ENCODE results near the gene ACAA1.

Gene ACAA1

DNA sequence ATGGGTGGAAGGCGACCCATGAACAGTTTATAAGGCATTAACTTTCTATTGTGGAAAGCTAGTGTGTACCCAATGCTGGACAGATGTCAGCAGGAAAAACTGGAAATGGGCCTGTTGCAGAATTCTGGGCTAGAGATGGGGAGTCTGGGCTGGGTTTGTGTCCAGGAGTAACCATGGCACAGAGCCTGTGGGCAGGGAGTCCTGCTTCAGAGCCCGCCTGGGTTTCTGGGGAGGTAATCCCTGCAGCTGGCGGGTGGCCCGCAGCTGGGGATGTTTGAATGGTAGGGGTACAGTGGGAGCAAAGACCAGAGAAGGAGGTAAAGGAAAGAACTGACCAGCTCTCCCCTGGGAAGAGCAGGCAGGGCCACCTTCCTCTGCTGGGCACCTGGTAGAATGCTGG is 25.7 kb downstream of the ACAA1 start:
- intact Hi-C loops (cut with DNase I): no loop called here

DNA sequence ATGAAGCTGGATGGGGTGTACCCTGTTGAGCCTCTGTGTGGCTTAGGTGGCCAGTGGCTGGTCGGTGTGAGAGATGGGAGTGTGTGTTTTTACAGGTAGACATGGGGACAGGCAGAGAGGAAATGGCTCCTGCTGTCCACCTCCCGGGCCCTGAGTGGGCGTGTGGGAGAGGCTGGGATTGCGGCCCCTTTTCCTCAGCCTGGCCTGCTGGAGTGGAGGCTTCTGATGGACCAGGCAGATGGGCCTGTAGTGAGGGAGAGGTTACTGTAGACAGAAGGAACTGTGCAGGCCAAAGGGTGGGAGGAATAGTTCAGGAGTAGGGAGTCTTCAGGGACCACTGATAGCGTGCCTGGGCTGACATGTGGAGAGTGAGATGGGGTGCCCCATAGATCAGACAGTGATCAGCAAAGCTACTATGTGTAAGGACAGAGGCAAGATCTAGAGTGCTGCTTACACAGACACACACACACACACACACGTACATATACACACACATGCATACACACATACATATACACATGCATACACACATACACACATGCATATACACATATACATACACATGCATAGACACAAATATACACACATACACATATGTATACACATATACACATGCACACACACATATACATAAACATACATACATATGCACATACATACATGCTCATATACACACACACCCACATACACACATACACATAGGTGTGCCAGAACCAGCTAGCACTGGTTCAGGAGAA is 26.4 kb downstream of the ACAA1 start:
- intact Hi-C loops (cut with DNase I): no loop called here
- no peak for DNase-seq

More for the DNA sequence above, 25.7 kb downstream of the ACAA1 start:
- peak in 1 of 10 donors; percentile 64 for DNase-seq

DNA sequence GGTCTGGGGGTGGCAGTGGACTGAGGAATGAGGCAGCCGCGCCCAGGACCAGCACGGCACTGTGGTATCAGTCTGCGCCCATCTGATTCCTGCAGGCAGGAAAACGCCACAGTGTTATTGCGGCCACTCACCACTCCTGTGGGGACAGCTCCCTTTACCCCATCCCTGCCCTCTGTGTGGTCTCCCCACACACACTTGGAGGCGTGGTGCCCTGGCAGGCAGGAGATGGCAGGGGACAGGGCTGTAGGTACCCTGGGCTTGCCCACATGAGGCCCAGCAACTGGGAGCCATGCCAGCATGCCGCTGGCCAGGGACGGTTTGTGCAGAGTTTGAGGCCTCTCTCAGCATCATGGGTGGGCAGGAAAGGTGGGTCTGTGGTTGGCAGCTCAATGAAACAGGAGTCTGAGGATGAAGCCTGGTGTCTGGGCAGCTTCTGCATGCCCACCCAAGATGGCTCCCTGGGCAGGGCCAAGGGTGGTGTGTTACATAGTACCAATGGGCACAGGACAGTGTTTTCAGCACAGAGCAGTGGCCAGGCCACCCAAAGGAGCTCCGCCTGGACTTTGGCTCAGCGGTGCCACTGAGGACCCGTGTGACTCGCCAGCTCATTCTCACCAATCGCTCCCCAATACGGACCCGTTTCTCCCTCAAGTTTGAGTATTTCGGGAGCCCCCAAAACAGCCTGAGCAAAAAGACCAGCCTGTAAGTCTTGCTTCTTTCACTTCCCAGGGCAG is 27.2 kb downstream of the ACAA1 start:
- peak in 2 of 10 donors; percentile 3 to 67 for DNase-seq
- intact Hi-C loops (cut with DNase I): no loop called here

DNA sequence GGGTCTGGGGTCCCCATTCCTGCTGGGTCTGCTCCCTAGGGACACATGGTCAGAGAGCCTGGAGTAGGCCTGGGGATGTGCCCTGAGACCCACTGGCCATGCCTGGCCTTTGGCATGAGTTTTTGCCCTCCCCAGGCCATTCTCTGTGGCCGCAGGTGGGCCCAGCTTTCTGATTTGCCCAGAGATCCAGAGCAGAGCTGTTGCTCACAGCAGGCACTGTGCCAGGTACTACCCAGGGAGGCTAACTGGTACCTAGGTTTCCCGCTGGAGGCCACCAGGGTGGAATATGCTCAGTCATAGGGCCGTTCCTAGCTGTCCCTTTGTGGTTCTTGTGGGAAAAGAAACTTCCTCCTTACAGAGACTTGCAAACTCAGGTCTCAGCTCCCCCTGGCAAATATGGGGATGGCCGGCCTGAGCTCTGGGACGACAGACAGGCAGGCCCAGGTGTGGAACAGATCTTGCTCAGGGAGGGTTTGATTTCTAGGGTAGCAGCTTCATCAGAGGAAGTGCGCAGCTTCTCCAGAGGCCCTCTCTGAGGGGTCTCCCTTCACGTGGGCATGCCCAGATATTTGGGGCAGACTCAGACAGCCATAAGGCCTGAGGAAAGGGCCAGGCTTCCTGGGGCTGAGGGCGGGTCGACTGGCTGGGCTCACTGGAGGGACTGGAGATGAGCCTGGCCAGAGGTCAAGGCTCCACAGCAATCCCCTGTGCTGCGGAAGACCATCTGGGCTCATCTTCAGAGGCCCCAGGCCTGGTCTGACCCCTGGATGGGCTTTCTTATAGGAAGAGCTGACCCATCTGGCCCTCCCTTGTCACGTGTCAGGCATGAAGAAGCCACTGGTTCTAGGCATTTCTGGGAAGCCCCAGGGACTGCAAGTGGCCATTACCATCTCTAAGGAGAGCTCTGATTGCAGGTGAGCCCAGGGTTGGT is 28.0 kb downstream of the ACAA1 start:
- intact Hi-C loops (cut with DNase I): no loop called here
- DNase-seq: peak in 1 of 10 donors; percentile 61

DNA sequence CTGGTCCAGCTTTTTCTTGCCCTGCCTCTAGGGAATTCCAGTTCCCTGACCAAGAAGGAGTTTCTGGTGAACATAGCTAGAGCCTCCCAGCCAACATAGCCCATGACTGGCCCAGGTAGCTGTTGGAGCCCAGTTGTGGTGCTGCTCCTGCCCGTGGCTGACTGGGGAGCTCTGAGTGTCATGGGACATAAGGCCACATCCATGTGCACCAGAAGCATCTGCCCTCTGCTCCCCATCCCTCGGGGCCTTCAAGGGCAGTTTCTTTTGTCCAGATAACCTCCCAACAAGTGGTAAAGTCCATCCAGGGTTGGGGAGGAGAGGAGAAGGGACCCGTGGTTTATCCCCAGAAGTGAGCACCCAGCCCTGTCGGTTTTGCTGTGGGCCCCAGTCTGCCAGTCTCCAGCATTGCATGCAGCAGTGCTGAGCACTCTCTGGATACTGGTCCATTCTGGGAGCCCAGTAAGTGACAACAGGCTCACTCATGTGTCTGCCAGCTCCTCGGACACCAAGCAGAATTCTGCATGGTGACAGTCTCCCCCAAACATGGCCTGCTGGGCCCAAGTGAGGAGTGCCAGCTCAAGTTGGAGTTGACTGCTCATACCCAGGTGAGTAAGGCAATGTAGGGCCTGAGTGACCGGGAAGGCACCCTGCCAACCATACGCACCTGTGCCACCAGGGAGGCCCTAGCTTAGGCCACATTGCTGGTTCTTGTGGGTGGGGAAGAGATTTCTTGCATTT is 28.8 kb downstream of the ACAA1 start:
- intact Hi-C loops (cut with DNase I): no loop called here
- peak in 1 of 10 donors; percentile 43 for DNase-seq

DNA sequence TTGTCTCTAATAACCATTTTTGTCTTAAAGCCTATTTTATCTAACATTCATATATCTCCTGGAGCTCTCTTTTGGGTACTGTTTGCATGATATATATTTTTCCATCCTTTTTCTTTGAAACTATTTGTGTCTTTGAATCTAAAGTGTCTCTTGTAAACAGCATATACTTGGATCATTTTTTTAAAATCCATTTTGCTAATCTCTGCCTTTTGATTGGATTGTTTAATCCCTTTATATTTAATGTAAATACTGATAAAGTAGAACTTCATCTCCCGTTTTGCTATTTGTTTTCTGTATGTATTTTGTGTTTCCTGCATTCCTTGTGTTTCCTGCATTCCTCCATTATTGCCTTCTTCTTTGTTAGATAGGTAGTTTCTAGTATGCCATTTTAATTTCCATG is 31.4 kb downstream of the ACAA1 start:
- intact Hi-C loops (cut with DNase I): no loop called here
- no peak for DNase-seq

DNA sequence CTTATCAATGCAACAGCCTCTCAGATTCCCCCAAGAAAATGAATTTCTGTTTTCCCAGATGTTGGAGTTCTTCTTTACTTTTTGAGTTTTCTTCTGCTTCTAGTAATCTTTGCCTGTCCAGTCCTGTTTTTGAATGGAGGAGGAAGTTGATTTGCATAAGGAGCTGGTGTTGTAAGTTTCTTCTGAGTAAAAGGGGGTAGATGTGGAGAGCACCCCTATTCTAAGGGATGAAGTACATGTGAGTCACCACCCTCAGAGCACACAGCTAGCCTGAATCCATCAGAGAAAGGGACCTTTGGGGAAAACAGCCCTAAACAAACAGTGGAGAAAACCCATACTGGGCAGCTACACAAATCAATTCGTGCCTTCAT is 34.5 kb downstream of the ACAA1 start:
- DNase-seq: no peak
- intact Hi-C loops (cut with DNase I): no loop called here

DNA sequence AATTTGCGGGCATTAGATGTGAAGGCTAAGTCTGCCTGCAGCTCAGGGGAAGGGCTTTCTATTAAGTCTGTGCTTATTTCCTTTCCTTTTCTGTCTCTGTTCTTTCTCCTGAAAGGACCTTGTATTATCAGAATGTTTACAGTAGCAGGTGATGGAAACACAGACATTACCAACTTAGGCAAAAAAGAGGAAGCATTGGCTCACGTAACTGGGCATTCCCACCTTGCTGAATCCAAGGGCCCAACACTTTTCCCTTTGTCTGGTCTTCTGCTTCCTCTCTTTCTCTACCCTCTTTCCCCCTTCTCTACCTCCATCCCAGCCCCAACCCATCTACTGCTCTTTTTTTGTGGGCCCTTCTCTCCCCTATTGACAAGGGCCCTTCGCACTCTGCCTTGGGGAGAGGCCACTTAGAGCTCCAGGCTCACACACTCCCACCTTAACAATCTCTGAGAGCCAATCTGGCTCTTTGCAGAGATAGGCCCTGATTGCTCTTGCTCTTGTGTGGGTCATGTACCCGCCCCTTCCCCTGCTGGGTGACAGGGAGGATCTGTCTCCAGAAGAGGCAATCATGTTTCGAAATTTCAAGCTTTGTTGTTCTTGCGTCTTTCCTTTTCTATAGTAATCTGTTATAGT is 35.0 kb downstream of the ACAA1 start:
- no peak for DNase-seq

DNA sequence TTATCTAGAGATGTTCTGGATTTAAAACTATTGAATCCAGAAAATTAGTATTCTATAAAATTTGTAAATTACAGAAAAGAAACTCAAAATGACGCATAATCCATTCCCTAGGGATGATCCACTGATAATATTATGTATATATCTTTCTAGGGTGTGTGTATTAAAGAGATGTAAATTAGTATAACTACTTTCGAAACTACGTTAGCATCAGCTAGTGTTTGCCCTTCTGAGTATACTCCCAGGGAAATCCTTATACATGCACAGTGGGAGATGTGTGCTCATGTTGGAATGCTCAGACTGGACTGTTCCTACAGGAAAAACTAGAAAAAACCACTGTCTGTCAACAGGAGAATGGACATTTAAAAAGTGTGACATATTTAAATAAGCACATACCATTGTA is 36.4 kb downstream of the ACAA1 start:
- intact Hi-C loops (cut with DNase I): no loop called here
- no peak for DNase-seq

More for the DNA sequence above, 35.0 kb downstream of the ACAA1 start:
- intact Hi-C loops (cut with DNase I): no loop called here

DNA sequence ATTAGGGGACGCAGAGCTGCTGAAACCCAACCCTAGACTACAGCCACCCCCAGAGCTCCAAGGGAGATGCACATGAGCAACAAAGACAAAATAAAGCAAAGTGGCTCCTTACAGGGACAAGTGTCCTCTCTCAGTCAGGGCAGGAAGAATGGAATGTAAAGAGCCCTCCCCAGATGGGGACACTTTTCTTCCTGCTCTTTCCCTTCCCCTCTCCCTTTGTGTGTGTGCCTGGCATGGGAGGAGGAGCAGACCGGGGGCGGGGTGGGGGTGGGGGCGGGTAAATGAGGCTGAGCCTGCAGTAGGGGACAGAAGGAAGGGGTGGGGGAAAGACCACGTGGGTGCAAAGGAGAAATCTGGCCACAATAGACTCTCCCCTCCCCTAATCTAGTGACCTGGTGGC is 37.4 kb downstream of the ACAA1 start:
- intact Hi-C loops (cut with DNase I): no loop called here

DNA sequence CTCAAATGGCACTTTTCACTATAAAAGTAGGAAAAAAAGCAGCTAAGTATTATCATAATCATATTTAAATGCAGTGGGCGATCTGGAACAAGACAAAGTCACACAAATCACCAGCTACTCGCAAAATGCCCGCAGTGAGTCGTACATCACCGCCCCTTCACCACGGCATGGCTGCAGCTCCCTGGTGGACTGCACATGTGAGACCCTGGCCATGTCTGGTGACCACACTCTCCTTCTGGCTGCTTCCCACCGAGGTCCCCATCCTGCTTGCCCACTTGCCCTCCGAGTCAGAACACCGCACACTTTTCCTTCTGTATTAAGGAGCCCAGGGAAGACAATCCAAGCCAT is 38.6 kb downstream of the ACAA1 start:
- intact Hi-C loops (cut with DNase I): no loop called here
- peak in 1 of 10 donors; percentile 77 for DNase-seq

More for the DNA sequence above, 37.4 kb downstream of the ACAA1 start:
- DNase-seq: no peak

DNA sequence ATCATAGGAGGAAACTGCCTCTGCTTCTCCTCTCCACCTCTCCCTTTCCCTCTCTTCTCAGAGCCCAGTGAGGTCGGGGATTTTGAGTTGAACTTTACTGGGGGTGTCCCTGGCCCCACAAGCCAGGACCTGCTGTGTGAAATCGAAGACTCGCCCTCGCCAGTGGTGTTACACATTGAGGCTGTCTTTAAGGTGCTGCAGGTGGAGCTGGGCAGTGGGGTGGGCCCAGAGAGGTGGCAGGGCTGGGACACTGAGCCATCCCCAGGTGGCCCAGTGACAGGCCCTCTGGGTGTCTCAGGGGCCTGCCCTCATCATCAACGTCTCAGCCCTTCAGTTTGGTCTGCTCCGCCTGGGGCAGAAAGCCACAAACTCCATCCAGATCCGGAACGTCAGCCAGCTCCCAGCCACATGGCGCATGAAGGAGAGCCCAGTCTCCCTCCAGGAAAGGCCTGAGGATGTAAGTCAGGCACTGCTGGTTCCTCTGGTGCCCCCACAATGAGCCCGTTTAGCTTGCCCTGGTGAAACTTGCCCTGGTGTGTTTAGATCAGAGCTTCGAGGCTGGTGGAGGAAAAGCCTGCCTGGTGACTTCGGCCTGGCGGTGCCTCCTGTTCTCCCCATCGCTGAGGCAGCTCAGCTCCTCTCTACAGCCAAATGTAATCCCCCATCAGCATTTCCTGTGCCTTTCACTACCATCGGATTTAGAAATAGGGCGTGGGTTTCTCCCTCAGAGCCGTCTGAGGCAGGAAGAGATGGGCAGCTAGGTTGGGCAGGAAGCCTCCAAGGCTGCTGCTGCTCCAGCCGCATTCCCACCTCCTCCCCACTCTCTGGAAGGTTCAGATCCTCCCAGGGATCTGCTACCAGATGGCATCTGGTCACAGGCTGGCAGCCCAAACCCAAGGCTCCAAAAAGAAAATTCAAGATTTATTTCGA is 39.2 kb downstream of the ACAA1 start:
- intact Hi-C loops (cut with DNase I): no loop called here
- DNase-seq: peak in 6 of 10 donors; percentile 45 to 92 (median 68)

DNA sequence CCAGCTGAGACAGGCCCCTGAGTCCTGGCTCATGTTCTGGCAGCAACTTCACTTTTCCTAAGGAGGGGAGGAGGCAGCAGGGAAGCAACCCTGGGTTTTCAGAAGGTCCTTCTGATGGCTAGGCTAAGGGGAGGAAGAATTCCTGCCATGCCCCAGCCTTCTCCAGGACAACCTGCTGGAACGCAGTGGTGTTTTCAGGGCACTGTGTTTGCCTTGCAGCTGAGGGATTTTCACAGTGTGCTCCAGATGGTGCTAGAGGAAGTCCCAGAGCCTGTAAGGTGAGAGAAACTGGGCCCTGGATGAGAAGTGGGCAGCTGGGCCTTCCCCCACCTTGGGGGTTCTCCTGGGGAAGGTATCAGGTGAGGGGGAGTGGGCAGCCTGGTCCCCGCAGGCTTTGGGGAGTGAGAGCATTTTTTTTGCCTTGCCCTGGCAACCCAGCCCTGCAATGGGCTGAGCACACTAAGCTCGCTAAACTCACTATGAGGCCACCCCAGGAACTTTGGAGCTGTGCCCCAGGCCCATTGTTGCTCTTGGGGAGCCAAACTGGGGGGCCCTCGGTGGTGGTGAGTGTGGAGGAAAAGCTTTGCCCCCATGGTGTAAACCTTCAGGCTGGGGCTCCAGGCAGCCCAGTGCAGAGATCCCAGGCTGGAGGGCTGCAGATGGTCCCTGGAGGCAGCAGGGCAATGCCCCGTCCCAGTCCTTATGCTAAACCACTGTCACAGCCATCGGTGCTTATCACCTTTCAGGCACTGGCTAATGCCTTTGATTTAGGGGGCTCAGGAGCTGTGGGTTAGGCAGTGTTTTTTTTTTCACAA is 41.1 kb downstream of the ACAA1 start:
- DNase-seq: no peak
- intact Hi-C loops (cut with DNase I): no loop called here

DNA sequence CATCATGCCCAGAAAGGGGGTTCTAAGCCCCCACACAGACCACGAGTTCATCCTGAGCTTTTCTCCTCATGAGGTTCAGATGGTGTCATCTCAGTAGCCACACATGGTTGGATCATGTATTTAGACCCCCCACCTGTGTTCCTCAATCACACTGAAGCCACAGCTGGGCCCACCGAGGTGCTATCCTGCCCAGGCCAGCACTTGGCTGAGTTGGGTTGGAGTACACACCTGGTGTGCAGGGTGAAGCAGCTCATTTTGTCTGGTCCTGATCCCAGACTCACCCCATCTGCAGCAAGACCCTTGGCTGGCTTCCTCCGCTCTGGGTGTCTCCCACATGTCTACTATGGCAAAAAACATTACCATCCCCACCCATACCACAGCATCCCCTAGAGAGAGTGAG is 41.9 kb downstream of the ACAA1 start:
- peak in 1 of 10 donors; percentile 53 for DNase-seq
- intact Hi-C loops (cut with DNase I): no loop called here

DNA sequence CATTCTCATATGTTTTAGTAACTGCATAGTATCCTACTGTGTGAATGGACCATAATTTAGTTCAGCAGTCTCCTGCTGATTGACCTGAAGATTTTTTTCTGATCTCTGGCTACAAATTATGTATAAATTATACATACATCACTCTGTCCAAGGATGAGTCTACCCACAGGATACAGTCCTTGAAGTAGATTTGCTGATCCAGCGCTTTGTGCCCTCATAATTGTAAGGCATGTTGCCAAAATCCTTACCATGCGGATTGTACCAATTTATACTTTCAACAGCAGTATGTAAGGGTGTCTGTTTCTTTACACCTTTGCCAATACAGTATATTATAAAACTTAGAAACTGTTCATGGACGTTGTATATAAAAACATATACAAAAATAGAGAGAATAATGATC is 46.5 kb downstream of the ACAA1 start:
- DNase-seq: no peak
- intact Hi-C loops (cut with DNase I): no loop called here

DNA sequence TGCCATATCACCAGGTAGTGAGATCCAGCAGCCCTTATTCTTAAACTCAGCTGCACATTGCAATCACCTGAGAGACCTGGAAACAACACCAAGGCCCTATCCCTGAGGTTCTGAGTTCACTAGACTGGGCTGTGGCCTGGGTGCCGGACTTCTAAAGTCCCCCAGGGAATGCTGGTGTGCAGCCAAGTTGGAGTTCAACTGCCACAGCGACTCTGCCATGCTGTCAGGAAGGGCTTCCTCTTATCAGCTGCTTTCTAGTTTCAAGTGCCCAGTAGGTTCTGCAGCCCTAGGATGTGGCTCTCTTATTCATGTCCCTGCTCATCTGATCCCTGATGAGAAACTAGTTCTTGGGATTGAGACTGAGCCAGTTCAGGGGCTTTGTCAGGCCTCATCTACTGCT is 47.8 kb downstream of the ACAA1 start:
- intact Hi-C loops (cut with DNase I): no loop called here
- DNase-seq: no peak

DNA sequence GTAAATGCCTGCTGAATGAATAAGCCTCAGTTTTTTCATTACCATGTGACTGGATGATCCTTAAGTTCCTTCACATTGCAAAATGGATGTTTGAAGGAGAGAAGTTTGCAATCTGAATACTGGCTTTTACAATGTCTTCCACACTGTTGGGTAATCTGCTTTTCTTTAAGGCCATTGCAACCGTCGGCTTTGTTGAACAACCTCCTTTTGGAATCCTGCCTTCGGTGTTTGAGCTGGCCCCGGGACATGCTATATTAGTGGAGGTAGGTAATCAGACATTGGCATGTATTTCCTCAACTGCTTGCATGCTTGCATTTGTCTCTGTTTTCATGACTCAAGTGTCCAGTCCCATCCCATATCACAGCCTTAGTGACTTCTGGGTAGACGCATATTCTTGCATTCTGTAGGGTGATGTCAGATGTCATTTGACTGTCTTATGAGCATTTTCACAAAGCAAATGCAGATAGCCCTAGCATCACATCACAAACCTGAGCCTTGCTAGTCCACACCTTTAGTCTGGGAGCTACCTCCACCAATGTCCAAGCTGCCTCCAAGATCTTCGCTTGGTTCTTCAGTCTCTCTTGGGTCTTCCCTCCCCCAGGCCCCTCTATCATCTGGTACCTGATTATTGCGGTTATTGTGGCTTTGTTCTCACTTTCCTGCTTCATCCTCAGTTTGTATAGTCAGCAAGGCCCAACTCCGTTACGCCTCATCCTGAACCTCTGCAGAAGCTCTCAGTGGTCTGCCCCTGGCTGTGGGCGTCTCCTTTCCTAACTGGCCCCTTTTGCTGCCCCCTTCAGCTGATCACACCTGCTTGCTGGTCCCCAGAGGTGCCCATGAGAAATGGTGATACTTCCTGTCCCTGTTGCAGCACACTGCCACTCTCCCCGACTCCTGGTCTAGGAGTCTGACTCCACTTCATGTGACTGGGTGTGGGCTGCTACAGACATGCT is 48.5 kb downstream of the ACAA1 start:
- DNase-seq: no peak
- intact Hi-C loops (cut with DNase I): no loop called here
